GM12892 (cell line): ENCODE results near the gene HGFAC.

Experiments used
- POLR2A ChIP-seq: IDR thresholded peaks from 2 replicates; pipeline ENCODE4 v1.6.1; 2011; ENCODE audit warnings: low read depth, low read length, control low read depth
- TAF1 ChIP-seq: IDR thresholded peaks from 2 replicates; pipeline ENCODE4 v1.6.1; 2011; ENCODE audit warnings: low read depth, mild to moderate bottlenecking, control low read depth, low read length, borderline replicate concordance

DNA sequence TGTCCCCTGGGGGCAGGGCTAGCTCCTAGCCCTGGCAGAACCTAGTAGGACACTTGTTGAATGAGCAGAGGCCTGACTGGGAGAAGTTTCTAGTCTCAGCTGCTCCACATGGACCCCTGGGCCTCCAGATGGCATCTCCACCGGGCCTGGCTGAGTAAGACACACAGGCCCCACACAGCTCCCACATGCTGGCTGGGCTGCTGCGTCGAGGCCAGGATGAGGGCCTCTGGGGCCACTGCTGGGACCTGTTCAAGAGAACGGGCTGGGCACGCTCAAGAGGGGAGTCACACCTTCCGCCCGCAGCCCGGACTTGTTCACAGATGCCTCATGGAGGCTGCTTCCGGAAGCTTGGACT lies 4.2 kb upstream of the HGFAC start:
- no peak for TF ChIP-seq TAF1
- no peak for TF ChIP-seq POLR2A
